GM23338 (cell line): Measurements from ENCODE around the gene POLD3. TPM values are rescaled to one million over a fixed set of nuclear protein-coding genes. Genes with fewer than 3 reads are reported as not detected.

Experiments
- ATAC-seq: fragments of 200-7000 bp; cut with Tn5 transposase; 3 replicates; pipeline ENCODE4 v1.9.1; 2020
- DNase-seq: peaks from one replicate; pipeline ENCODE4 v3.0.0-alpha.2; 2015; ENCODE audit warnings: low spot score
- H2AFZ ChIP-seq: fragments of 200-600 bp; sonication (generic); 2 replicates; pipeline ENCODE4 v1.8.0; 2016; ENCODE audit warnings: antibody characterized with exemption, mild to moderate bottlenecking, moderate library complexity
- H3F3A ChIP-seq: fragments of 200-600 bp; sonication (generic); replicated peaks from 2 replicates; pipeline ENCODE4 v1.8.0; 2017; ENCODE audit warnings: antibody characterized with exemption, mixed run types, low read depth
- H3K27ac ChIP-seq: fragments of 200-600 bp; sonication (generic); 2 replicates; pipeline ENCODE4 v1.6.1; 2016; ENCODE audit warnings: low read depth
- H3K27me3 ChIP-seq: fragments of 200-600 bp; sonication (generic); 2 replicates; pipeline ENCODE4 v1.8.0; 2016; ENCODE audit warnings: mild to moderate bottlenecking, mixed run types, moderate library complexity; ENCODE audit not compliant: insufficient read depth
- H3K36me3 ChIP-seq: fragments of 200-600 bp; sonication (generic); 2 replicates; pipeline ENCODE4 v1.8.0; 2016; ENCODE audit warnings: mild to moderate bottlenecking; ENCODE audit not compliant: insufficient read depth
- H3K4me1 ChIP-seq: fragments of 200-600 bp; sonication (generic); 2 replicates; pipeline ENCODE4 v1.8.0; 2016; ENCODE audit warnings: mild to moderate bottlenecking, moderate library complexity; ENCODE audit not compliant: insufficient read depth
- H3K4me2 ChIP-seq: fragments of 200-600 bp; sonication (generic); 2 replicates; pipeline ENCODE4 v1.7.1; 2017; ENCODE audit warnings: mixed run types
- H3K4me3 ChIP-seq: fragments of 200-600 bp; sonication (generic); 2 replicates; pipeline ENCODE4 v1.6.1; 2016; ENCODE audit warnings: mixed run types
- H3K79me2 ChIP-seq: fragments of 200-600 bp; sonication (generic); replicated peaks from 2 replicates; pipeline ENCODE4 v1.8.0; 2017; ENCODE audit warnings: mild to moderate bottlenecking; ENCODE audit not compliant: insufficient read depth
- H3K9me2 ChIP-seq: fragments of 200-600 bp; sonication (generic); 2 replicates; pipeline ENCODE4 v1.8.0; 2017; ENCODE audit not compliant: insufficient read depth
- H4K20me1 ChIP-seq: fragments of 200-600 bp; sonication (generic); replicated peaks from 2 replicates; pipeline ENCODE4 v1.8.0; 2017; ENCODE audit warnings: mild to moderate bottlenecking; ENCODE audit not compliant: insufficient read depth
- H3K27ac Mint-ChIP-seq: 2 replicates; pipeline ENCODE4 v1.8.0; 2020; ENCODE audit warnings: inconsistent platforms, mild to moderate bottlenecking, moderate library complexity, mixed read lengths
- H3K27me3 Mint-ChIP-seq: 3 replicates; pipeline ENCODE4 v1.8.0; 2022; ENCODE audit warnings: low read depth, mild to moderate bottlenecking, moderate library complexity, mixed read lengths, inconsistent platforms; ENCODE audit not compliant: insufficient read depth, poor library complexity
- H3K36me3 Mint-ChIP-seq: 3 replicates; pipeline ENCODE4 v1.8.0; 2021; ENCODE audit warnings: low read depth, mild to moderate bottlenecking, inconsistent platforms, moderate library complexity, mixed read lengths
- H3K4me1 Mint-ChIP-seq: 3 replicates; pipeline ENCODE4 v1.8.0; 2020; ENCODE audit warnings: mild to moderate bottlenecking, inconsistent platforms, mixed read lengths
- H3K4me3 Mint-ChIP-seq: 3 replicates; pipeline ENCODE4 v1.8.0; 2021; ENCODE audit warnings: moderate library complexity, mild to moderate bottlenecking, inconsistent platforms, mixed read lengths
- H3K9me3 Mint-ChIP-seq: 3 replicates; pipeline ENCODE4 v1.8.0; 2020; ENCODE audit warnings: moderate library complexity, mild to moderate bottlenecking, inconsistent platforms, mixed read lengths
- CREB1 ChIP-seq: fragments of 250-450 bp; sonication (Bioruptor Pico); IDR thresholded peaks from 2 replicates; pipeline ENCODE4 v1.5.0; 2020; ENCODE audit warnings: low read depth, mild to moderate bottlenecking, moderate library complexity
- EZH2 ChIP-seq: fragments of 200-600 bp; sonication (generic); IDR thresholded peaks from one replicate; pipeline ENCODE4 v1.8.0; 2017; ENCODE audit warnings: antibody characterized with exemption, mild to moderate bottlenecking, low read depth; ENCODE audit not compliant: unreplicated experiment
- EZH2phosphoT487 ChIP-seq: fragments of 200-600 bp; sonication (generic); IDR thresholded peaks from one replicate; pipeline ENCODE4 v1.8.1; 2018; ENCODE audit warnings: antibody characterized with exemption; ENCODE audit not compliant: unreplicated experiment
- JUNB ChIP-seq: IDR thresholded peaks from one replicate; pipeline ENCODE4 v1.6.1; 2016; ENCODE audit warnings: antibody characterized with exemption; ENCODE audit not compliant: unreplicated experiment
- POLR2AphosphoS5 ChIP-seq: IDR thresholded peaks from 2 replicates; pipeline ENCODE4 v1.6.1; 2016; ENCODE audit warnings: antibody characterized with exemption, low read depth
- STAT1 ChIP-seq: IDR thresholded peaks from one replicate; pipeline ENCODE4 v1.6.1; 2016; ENCODE audit warnings: antibody characterized with exemption; ENCODE audit not compliant: unreplicated experiment
- ZNF114 ChIP-seq: fragments of 250-450 bp; sonication (Bioruptor Pico); IDR thresholded peaks from 2 replicates; pipeline ENCODE4 v1.5.0; 2020; ENCODE audit warnings: mild to moderate bottlenecking, moderate library complexity
- ZNF331 ChIP-seq: fragments of 250-450 bp; sonication (Bioruptor Pico); IDR thresholded peaks from 2 replicates; pipeline ENCODE4 v1.5.0; 2020; ENCODE audit warnings: low read depth, mild to moderate bottlenecking, moderate library complexity
- ZNF462 ChIP-seq: fragments of 250-450 bp; sonication (Bioruptor Pico); IDR thresholded peaks from 2 replicates; pipeline ENCODE4 v1.5.0; 2020; ENCODE audit warnings: mild to moderate bottlenecking, moderate library complexity
- polyA plus RNA-seq: library from polyadenylated mRNA; unstranded; fragments of >200 nt; fragmentation: Nextera tagmentation; extraction: Ambion mirVana; gene quantifications from 2 replicates; pipeline ENCODE4 v1.2.1, GENCODE V29; 2016
- total RNA-seq: library from RNA; depleted of rRNA; stranded (reverse); fragments of >200 nt; shearing (Covaris generic); gene quantifications from 2 replicates; pipeline ENCODE4 v1.2.3, GENCODE V29; 2014
- TF ChIP-seq, protein P1 (sequence below): IDR thresholded peaks from 2 replicates; pipeline ENCODE4 v1.6.1; 2016; ENCODE audit warnings: antibody characterized with exemption
- TF ChIP-seq, protein P2 (sequence below): IDR thresholded peaks from one replicate; pipeline ENCODE4 v1.6.1; 2018; ENCODE audit warnings: antibody characterized with exemption; ENCODE audit not compliant: unreplicated experiment

Gene POLD3
- total and polyA plus RNA-seq, 2 experiments from 2014 or later, result 21.9 to 50.1 TPM

DNA sequence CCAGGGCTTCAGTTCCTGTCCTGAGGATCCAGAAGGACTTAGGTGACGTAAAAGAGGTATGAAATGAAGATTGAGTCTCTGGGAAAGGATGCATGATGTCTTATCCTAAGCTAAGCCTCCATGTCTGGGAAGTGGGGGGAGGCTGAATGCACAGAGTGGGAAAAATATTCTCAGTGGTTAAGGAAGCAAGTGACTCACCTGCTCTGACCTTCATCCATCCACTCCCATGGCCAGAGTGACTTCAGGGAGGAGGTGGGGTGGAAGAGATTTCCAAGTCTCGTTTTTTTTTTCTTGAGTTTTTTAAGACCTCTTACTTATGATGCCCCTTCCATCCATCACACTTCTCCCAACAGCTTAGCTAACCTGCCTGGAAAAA lies 32.5 kb upstream of the POLD3 start (continued):
- TF ChIP-seq ZNF331 (CRISPR knock-in tag) (no peak), CREB1 (CRISPR knock-in tag) (no peak), STAT1 (no peak), EZH2phosphoT487 (no peak)
- TF ChIP-seq, protein P1, sequence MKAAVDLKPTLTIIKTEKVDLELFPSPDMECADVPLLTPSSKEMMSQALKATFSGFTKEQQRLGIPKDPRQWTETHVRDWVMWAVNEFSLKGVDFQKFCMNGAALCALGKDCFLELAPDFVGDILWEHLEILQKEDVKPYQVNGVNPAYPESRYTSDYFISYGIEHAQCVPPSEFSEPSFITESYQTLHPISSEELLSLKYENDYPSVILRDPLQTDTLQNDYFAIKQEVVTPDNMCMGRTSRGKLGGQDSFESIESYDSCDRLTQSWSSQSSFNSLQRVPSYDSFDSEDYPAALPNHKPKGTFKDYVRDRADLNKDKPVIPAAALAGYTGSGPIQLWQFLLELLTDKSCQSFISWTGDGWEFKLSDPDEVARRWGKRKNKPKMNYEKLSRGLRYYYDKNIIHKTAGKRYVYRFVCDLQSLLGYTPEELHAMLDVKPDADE, result no peak

DNA sequence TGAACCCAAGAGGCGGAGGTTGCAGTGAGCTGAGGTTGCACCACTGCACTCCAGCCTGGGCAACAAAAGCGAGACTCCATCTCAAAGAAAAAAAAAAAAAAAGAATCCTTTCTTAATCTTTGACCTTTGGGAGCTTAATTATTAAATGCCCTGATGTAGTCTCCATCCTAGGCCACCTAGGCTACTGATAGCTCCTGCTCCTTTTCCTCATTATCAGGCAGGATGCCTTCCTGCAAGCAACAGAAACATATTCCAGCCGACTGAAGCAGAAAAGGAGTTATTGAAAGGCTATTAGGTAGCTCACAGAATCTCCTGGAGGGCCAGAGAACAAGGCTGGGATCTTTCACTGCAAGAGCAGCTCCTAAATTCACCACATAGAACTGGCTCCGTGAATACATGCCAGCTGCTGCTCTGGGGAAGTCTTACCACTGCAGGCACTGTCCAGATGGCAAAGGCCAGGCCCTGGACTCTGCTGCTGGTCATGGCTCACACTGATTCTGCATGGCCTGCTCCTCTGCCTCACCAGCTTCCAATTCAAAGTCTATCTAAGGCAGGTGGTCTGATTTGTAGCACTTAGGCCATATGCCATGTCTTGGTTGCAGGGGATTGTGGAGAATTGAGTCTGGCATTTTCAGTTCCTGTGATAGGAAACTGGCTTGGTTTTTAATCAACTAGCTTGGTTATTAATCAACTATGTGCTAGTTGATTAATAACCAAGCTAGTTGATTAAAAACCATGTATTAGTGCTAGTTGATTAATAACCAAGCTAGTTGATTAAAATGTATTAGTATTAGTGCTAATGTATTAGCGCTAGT lies 26.0 kb upstream of the POLD3 start:
- ATAC-seq, result no peak
- Mint-ChIP-seq H3K36me3 (no peaks in the 10 kb centered on the region), H3K27ac (no peak overlapping the region)
- TF ChIP-seq EZH2 (no peak), ZNF331 (CRISPR knock-in tag) (no peak), STAT1 (no peak), JUNB (no peak), CREB1 (CRISPR knock-in tag) (no peak), POLR2AphosphoS5 (no peak), ZNF114 (CRISPR knock-in tag) (no peak), EZH2phosphoT487 (no peak), ZNF462 (CRISPR knock-in tag) (no peak)
- TF ChIP-seq, protein P1, result no peak
- TF ChIP-seq, protein P2, sequence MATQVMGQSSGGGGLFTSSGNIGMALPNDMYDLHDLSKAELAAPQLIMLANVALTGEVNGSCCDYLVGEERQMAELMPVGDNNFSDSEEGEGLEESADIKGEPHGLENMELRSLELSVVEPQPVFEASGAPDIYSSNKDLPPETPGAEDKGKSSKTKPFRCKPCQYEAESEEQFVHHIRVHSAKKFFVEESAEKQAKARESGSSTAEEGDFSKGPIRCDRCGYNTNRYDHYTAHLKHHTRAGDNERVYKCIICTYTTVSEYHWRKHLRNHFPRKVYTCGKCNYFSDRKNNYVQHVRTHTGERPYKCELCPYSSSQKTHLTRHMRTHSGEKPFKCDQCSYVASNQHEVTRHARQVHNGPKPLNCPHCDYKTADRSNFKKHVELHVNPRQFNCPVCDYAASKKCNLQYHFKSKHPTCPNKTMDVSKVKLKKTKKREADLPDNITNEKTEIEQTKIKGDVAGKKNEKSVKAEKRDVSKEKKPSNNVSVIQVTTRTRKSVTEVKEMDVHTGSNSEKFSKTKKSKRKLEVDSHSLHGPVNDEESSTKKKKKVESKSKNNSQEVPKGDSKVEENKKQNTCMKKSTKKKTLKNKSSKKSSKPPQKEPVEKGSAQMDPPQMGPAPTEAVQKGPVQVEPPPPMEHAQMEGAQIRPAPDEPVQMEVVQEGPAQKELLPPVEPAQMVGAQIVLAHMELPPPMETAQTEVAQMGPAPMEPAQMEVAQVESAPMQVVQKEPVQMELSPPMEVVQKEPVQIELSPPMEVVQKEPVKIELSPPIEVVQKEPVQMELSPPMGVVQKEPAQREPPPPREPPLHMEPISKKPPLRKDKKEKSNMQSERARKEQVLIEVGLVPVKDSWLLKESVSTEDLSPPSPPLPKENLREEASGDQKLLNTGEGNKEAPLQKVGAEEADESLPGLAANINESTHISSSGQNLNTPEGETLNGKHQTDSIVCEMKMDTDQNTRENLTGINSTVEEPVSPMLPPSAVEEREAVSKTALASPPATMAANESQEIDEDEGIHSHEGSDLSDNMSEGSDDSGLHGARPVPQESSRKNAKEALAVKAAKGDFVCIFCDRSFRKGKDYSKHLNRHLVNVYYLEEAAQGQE, result no peak

More for the DNA sequence above, 26.0 kb upstream of the POLD3 start:
- Histone ChIP-seq H3F3A (no peaks in the 10 kb centered on the region), H3K27ac (no peak overlapping the region), H3K36me3 (no peaks in the 10 kb centered on the region), H4K20me1 (no peaks in the 10 kb centered on the region), H3K4me3 (no peak overlapping the region), H2AFZ (no peak overlapping the region), H3K4me1 (no peaks in the 10 kb centered on the region), H3K9me2 (0 out of 2 replicates have a peak, but pooled peaks cover 3% of the 10 kb centered on the region), H3K27me3 (no peaks in the 10 kb centered on the region), H3K4me2 (no peak overlapping the region), H3K79me2 (no peaks in the 10 kb centered on the region)
- no peaks in the 10 kb centered on the region for H3K4me1 Mint-ChIP-seq
- H3K4me3 Mint-ChIP-seq, result no peak overlapping the region
- peaks cover 3% of the 10 kb centered on the region; the same call in 2 of the 3 replicates for H3K9me3 Mint-ChIP-seq
- no peak for DNase-seq
- peaks cover 3% of the 10 kb centered on the region for H3K27me3 Mint-ChIP-seq
